T1000 (cell line): ENCODE results near the gene INPPL1.
"Not testable (repeated sequence)": the region's sequence is repeated elsewhere in the genome, so short reads cannot be mapped to it uniquely, and the experiment has no call there.

ENCODE experiments used
- DNase-seq: peaks from one replicate; lab custom pipeline; 2025; ENCODE audit warnings: mixed read lengths; lab: John Stamatoyannopoulos, UW

INPPL1 gene, protein sequence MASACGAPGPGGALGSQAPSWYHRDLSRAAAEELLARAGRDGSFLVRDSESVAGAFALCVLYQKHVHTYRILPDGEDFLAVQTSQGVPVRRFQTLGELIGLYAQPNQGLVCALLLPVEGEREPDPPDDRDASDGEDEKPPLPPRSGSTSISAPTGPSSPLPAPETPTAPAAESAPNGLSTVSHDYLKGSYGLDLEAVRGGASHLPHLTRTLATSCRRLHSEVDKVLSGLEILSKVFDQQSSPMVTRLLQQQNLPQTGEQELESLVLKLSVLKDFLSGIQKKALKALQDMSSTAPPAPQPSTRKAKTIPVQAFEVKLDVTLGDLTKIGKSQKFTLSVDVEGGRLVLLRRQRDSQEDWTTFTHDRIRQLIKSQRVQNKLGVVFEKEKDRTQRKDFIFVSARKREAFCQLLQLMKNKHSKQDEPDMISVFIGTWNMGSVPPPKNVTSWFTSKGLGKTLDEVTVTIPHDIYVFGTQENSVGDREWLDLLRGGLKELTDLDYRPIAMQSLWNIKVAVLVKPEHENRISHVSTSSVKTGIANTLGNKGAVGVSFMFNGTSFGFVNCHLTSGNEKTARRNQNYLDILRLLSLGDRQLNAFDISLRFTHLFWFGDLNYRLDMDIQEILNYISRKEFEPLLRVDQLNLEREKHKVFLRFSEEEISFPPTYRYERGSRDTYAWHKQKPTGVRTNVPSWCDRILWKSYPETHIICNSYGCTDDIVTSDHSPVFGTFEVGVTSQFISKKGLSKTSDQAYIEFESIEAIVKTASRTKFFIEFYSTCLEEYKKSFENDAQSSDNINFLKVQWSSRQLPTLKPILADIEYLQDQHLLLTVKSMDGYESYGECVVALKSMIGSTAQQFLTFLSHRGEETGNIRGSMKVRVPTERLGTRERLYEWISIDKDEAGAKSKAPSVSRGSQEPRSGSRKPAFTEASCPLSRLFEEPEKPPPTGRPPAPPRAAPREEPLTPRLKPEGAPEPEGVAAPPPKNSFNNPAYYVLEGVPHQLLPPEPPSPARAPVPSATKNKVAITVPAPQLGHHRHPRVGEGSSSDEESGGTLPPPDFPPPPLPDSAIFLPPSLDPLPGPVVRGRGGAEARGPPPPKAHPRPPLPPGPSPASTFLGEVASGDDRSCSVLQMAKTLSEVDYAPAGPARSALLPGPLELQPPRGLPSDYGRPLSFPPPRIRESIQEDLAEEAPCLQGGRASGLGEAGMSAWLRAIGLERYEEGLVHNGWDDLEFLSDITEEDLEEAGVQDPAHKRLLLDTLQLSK

GRCh38 chr11:72224564-72225410 is at the start of gene INPPL1:
Gene INPPL1, plus strand, starts transcription at chr11:72224767. Its CDS starts 218 bp downstream, at chr11:72224985.
- no peak for DNase-seq

GRCh38 chr11:72177656-72178055 is 46.9 kb upstream of the INPPL1 start:
- DNase-seq = no peak

DNA sequence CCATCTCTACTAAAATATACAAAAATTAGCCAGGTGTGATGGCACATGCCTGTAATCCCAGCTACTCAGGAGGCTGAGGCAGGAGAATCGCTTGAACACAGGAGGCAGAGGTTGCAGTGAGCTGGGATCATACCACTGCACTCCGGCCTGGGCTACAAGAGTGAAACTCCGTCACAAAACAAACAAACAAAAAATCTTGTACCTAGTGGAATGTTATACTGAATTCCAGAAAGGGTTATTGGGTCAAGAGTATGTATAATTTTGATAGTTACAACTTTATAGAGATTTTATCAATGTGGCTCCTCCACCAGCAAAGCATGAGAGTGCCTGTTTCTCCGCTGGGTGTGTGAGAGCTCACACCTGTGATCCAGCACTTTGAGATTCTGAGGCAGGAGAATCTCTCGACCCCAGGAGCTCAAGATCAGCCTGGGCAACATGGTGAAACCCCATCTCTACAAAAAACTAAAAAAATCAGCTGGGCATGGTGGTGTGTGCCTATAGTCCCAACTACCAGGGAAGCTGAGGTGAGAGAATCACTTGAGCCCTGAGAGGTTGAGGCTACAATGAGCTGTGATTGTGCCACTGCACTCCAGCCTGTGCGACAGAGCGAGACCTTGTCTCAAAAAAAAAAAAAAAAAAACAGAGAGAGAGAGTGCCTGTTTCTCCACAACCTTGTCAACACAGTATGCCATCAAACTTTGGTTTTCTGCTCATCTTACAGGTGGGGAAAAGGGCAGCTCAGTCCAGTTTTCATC is 45.3 kb upstream of the INPPL1 start:
- DNase-seq = no peak

GRCh38 chr11:72179804-72180396 is 44.7 kb upstream of the INPPL1 start:
- DNase-seq = no peak

DNA sequence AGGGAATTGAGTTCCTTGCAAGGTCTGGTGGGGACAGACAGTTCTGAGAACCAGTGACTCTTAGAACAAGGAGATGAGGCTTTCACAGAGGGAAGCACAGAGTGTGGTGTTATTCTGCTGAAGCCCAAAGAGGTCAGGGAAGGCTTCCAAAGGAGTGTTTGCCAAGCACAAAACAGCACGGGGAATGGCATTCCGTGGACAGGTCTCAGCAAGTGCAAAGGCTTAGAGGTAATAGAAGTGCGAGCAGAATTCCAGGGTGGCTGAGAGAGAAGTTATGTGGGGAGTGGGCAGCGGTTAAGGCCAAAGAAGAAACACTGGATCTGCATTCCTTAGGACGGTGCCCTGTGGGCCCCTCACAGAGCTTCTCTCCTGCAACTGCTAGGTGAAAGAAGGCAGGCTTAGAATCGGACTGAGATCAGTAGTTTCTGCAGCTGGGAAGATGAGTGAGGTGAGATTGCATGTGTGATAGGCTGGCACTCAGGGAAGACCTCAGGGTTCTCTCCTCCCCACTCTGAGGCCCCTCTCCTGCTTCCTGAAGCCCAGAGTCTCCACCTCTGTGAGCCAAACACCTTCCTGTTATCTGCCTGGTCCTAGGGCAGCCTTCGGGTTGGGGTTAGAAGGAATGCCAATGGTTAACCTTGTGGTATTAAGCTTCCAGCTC is 43.5 kb upstream of the INPPL1 start:
- DNase-seq = not testable (repeated sequence)

DNA sequence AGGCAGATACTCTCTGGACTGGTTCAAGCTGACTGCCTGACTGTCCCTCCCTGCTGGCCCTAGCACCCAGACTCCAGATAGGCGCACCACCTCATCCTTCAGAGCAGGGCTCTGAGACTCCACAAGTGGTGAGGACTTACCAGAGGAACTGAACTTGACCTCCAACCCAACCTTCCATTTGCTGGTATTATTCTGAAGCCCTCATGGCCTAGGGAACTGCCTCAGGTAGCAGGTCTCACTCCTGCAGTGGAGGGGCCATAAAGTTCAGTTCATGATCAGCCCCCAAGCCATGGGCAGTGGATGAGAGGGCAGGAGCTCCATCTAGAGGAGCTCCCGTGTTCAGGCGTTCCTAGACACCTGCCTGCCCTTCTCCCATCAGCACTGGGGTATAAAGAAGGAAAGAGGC is 43.0 kb upstream of the INPPL1 start:
- DNase-seq = not testable (repeated sequence)

DNA sequence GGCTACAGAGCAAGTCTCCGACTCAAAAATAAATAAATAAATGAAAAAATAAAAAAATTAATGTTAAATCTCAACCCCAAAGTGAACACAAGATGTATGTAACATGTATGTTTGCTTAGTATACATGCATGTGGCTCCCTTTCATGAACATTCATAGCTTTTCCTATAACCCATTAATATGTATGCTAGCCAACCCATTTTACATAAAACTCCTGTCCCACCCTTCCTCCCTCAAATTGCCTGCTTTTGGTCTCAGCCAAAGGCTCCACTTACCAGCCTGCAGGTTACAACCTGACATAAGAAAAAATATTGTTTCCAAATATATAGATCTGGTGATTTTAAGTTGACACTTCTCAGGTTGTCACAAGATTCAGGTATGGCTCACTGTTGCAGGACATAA is 36.3 kb upstream of the INPPL1 start:
- no peak for DNase-seq

GRCh38 chr11:72189455-72190250 is 34.9 kb upstream of the INPPL1 start:
- no peak for DNase-seq

DNA sequence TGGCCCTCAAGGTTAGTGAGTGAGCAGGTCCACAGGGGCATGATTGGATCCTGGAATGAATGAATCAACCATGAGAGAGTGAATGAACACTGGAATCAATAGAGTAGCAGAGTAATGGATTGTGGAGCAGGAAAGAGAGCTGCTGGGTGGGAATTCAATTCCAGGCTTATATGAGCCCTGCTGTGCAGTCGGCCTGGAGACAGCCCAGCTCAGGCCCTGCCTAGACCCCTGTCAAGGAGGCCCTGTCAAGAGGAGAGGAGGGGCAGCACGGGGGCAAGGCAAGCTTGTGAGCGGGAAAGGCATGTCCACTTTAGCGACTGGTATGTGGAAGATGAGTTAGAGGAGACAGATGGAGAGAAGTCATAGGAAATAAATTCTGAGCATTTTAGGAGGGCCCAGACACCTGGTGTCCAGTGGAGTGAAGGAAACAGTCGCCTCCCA is 33.9 kb upstream of the INPPL1 start:
- no peak for DNase-seq

DNA sequence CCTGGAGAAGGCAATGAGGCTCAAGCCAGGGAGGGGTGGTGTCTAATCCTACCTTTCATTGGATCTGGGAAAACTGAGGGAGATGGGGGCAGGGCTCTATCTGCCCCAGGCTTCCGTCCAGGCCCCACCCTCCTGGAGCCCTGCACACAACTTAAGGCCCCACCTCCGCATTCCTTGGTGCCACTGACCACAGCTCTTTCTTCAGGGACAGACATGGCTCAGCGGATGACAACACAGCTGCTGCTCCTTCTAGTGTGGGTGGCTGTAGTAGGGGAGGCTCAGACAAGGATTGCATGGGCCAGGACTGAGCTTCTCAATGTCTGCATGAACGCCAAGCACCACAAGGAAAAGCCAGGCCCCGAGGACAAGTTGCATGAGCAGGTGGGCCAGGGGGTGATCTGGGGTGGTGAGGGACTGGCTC is 32.6 kb upstream of the INPPL1 start, which contains the start of gene FOLR1:
FOLR1 (plus strand) TSS at position 180 of the 421 bp plus-strand sequence; CDS start at position 214, 34 bp downstream.
- DNase-seq = no peak

DNA sequence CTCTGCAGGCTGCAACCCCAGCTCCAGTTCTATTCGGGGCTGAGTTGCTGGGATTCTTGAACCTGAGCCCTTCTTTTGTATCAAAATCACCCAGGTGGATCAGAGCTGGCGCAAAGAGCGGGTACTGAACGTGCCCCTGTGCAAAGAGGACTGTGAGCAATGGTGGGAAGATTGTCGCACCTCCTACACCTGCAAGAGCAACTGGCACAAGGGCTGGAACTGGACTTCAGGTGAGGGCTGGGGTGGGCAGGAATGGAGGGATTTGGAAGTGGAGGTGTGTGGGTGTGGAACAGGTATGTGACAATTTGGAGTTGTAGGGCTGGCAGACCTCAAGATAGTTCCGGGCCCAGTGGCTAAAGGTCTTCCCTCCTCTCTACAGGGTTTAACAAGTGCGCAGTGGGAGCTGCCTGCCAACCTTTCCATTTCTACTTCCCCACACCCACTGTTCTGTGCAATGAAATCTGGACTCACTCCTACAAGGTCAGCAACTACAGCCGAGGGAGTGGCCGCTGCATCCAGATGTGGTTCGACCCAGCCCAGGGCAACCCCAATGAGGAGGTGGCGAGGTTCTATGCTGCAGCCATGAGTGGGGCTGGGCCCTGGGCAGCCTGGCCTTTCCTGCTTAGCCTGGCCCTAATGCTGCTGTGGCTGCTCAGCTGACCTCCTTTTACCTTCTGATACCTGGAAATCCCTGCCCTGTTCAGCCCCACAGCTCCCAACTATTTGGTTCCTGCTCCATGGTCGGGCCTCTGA is 28.9 kb upstream of the INPPL1 start:
- no peak for DNase-seq

DNA sequence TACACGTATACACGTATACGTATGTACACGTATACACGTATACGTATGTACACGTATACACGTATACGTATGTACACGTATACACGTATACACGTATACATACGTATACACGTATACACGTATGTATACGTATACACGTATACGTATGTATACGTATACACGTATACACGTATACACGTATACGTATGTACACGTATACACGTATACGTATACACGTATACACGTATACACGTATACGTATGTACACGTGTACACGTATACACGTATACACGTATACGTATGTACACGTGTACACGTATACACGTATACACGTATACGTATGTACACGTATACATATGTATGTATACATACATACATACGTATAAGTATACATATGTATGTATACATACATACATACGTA is 23.1 kb upstream of the INPPL1 start:
- DNase-seq = not testable (repeated sequence)

DNA sequence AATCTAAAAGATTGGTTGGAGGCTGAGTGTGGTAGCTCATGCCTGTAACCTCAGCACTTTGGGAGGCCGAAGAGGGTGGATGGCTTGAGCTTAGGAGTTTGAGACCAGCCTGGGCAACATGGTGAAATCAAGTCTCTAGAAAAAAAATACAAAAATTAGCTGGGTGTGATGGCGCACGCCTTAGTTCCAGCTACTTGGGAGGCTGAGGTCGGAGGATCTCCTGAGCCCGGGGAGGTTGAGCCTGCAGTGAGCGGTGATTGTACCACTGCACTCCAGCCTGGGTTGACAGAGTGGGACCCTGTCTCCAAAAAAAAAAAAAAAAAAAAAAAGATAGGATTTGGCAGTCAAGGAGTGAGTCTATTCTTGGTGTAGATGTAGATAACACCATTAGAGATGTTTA is 22.0 kb upstream of the INPPL1 start:
- no peak for DNase-seq

DNA sequence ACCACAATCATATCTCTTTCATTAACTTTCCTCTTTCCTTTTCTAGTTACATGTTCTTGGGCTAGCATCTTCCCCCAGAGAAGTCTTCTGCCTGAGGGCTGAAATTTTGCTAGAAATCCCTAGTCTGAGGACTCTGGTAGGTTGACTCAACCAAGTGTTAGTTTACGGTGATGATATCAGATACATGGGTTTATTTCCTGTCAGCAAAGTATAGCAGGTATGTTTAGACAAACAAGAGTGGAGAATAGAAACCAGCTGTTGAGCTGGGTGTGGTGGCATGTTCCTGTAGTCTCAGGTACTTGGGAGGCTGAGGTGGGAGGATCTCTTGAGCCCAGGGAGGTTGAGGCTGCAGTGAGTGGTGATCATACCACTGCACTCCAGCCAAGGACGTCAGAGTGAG is 21.4 kb upstream of the INPPL1 start:
- no peak for DNase-seq

GRCh38 chr11:72204886-72205285 is 19.7 kb upstream of the INPPL1 start:
- no peak for DNase-seq

- DNase-seq = not testable (repeated sequence)
Measured at GRCh38 chr11:72206794-72207193, 17.8 kb upstream of the INPPL1 start.

DNA sequence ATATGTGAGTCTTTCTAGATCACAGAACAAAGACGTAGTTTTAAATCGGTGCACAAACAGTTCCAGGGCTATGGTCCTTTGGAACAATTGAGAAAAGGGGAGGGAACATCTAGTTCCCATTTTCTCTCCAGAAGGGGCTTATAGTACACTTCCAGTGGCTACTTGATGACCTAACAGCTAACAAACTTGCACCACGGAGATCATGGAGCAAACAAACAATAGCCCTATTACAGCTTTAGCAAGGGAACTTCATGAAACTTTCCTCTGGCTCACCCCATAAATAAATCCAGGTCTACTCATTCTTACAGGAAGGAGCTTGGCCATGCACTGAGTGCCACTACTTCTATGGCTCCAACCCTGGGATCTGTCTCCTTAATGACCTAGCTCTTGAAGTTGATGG is 16.3 kb upstream of the INPPL1 start:
- no peak for DNase-seq

GRCh38 chr11:72209101-72209500 is 15.5 kb upstream of the INPPL1 start:
- no peak for DNase-seq
